ENCODE results near the gene TFIP11. TPM values are rescaled to one million over a fixed set of nuclear protein-coding genes. Genes with fewer than 3 reads are reported as not detected.

The TFIP11 gene
- total RNA-seq, 1 donor from 2014 or later, result 34.5 TPM

DNA sequence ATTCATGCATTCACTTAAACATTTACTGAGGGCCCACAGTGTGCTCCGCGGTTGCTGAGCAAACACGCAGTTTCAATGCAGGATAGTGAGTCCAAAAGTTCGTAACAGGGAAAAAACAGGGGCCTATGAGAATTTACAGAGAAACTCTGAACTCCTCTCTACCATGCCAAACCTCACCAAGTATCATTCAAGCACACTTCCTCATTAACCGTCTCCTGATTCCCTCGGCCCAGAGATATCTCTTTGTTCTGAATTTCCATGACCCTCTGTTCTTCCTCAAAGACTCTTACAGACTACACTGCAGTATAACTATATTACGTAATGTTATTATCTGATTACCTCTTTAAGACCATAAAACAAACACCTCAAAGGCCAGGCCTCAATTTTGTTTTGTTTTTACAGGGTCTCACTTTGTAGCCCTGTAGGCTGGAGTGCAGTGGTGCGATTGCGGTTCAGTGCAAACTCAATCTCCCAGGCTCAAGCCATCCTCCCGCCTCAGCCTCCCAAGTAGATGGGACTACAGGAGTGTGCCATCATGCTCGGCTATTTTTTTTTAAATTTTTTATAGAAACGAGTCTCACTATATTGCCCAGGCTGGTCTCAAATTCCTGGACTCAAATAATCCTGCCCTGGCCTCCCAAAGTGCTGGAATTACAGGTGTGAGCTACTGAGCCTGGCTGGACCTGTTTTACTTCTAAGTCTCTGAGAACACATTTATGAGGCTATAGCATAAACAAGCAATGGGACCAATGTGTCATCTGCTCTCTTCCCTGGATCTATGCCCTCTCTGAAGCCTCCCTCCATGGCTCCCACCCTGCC is 32.3 kb downstream of the TFIP11 start:
- DNase-seq (ENCODE audit: low read depth in 2 of 2), result no peak

DNA sequence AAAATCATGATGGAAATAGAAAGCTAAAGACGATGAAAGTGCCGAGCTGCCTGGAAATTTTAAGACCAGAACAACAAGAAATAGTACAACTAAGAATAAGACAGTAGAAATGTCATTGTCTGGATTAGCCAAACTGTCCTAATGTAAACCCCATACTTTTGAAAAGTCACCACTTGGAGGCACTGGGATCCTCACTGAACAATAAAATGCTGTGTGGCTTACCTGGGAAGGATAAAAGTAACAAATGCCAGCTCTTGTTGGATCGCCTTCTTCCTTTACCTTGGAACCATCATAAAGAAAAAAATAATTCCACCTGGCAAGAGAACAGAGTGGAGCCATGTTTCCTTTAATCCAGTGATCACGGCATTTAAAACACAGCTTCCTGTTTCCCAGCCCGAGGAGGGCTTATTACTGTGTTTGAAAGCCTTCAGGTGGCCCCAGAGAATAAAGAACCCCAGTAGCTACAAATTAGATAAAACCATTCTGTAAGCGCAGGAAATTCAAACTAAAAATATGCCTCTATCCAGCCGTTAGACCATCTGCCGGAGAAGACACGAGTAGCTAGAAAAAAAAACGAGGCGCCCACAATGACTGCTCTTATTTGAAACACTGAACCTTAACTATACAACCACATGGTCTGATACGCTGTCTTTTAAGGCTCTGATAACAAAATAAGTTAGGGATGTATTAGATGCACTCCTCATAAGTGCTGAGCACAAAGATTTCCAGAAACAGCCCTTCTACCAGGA is 33.1 kb downstream of the TFIP11 start:
- DNase-seq (ENCODE audit: low read depth in 2 of 2), result no peak

DNA sequence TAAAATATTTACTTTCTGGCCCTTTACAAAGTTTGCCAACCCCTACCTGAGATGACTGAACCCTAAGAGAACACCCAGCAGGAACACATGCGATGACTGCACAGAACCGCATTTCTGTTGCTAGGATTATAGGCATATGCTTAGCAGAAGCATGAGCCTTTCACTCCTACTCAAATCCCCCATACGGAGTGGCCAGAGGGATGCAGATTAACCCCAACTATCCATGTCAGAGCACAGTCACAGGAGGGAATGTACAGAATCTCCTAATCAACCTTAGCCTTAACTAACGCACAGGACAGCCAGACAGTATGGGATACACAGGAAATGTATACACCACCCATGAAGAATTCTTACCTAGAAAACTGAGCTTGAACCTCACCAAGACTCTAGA is 34.9 kb downstream of the TFIP11 start:
- DNase-seq (ENCODE audit: low read depth in 2 of 2), result no peak

DNA sequence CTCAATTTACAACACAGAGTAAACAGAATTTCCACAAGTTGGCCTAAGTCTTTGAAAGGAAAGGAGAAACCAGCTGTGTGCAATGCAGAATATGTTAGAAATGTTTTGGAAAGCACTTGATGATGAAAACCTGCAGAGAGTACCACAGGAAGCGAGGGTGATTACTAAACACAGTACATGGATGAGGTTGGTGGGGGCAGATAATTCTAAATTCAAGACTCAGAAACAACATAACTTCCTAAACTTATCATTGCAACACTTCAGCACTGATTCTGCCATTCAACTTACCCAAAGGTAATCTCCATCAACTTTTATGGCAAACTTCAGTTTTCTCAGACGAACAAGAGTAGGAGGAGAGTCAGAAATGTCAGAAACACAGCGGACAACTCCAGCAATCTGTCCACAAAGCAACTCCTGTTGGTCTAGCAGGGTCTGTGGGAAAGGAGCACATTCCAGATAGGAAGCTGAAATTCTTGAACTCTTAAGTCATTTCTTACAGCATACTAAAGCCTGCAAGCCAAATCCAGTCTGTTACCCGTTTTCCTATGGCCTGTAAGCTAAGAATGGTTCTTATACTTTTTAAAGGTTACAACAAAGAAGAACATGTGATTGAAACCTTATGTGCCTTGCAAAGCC is 35.5 kb downstream of the TFIP11 start:
- DNase-seq (ENCODE audit: low read depth in 2 of 2), result no peak

DNA sequence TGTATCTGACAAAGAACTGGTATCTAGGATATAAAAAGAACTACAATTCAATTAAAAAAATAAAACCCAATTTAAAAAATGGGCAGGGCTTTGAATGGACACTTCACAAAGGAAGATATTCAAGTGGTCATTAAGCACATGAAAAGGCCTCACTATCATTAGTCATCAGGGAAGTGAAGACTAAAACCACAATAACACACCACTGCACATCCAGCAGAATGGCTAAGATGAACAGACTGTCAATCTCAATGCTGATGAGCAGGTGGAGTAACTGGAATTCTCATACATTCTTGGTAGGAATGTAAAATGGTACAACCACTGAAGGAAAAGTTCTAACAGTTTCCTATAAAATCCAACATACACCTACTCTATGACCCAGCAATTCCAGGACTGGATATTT is 37.6 kb downstream of the TFIP11 start:
- DNase-seq (ENCODE audit: low read depth in 2 of 2), result peak in 1 of 2 donors; percentile 68

DNA sequence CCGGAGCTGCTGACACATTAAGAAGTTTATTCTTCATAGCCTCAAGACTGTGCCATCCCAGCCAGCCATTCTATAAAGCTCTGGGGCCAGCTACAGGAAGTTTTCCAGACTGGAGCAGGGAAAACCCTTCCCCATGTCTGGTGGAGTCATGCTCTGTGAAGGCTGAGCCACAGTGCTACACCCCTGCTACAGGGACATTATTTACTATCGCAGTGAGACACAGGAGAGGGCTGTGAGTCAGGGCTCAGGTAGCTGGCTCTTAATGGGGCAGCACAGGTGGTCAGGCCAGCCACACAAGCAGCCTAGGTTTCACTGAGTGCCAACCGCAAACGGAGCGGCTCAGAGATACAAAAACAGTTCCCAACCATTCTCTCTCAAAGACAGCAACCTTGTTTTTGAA is 40.8 kb downstream of the TFIP11 start:
- DNase-seq (ENCODE audit: low read depth in 2 of 2), result peak; percentile 35 to 93

DNA sequence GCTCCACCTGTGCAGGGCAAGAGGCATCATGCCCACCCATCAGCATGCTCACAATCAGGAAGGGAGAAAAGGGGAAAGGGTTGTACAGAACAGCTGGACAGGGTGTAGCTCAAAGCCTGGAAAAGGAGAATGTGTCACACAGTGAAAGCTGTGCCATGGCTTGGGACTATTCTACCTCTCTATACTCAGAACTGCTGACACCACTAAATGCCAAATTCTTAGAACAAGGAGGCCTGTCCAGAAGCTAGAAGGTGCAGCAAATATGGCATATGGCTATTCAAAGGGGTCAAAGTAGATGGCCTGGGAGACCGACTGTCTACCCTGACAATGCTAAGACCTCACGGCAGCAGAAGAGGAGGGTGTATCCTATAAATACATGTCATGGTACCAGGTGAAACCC is 41.5 kb downstream of the TFIP11 start:
- DNase-seq (ENCODE audit: low read depth in 2 of 2), result no peak

DNA sequence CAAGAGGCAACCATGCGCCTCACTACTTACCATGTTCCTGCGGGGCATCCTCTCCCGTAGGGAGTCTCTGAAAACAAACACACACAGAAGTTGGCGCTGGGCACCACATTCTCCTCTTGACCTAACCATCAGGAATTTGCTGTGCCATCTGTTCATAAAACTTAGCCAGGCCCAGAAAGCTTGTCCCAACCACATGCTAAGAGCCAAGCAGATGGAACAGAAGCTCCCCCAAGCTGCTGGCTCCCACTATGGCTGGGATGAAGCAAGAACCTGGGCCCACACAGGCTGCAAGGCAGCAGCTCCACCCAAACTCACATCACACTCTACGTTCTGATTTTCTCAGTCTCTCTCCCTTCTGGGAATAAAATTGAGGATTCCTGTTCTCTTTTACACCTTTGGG is 46.1 kb downstream of the TFIP11 start:
- DNase-seq (ENCODE audit: low read depth in 2 of 2), result no peak

DNA sequence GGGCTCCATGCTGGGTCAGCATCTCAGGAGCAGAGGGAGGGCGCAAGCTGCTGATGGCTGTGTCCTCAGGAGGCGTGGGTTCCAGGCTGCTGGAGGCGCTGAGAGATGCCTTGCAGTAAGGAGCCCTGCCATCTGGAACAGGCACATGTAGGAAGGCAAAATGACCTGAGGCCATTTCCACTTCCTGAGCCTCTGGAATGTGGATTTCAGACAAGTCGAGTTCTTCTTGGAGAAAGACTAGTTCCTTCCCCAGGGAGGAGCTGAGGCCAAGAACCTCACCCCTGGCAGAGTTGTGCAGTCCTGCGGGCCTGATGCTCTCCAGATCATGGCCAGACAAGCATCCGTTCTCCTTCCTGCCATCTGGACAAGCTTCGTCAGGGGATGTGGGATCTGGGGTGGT is 48.0 kb downstream of the TFIP11 start:
- DNase-seq (ENCODE audit: low read depth in 2 of 2), result peak in 1 of 2 donors; percentile 79

DNA sequence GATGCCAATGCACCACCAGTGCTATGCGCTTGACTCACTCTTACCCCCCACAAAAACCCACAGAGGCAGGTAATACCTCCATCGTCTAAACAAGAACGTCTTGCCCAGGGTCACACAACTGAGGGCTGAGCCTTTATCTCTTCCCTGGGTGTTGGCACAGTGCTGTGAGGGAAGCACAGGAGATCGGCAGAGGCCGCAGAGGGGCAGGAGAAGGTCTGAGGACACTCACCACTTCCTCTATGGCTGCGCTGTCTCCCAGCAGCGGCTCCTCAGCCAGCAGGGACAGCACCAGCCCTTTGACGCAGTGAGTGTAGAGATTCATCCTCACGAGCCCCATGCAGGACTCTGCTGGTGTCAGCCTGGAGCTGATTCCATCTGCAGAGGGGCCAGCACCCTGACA is 48.6 kb downstream of the TFIP11 start:
- peak in 1 of 2 donors; percentile 17 for DNase-seq (ENCODE audit: low read depth in 2 of 2)

DNA sequence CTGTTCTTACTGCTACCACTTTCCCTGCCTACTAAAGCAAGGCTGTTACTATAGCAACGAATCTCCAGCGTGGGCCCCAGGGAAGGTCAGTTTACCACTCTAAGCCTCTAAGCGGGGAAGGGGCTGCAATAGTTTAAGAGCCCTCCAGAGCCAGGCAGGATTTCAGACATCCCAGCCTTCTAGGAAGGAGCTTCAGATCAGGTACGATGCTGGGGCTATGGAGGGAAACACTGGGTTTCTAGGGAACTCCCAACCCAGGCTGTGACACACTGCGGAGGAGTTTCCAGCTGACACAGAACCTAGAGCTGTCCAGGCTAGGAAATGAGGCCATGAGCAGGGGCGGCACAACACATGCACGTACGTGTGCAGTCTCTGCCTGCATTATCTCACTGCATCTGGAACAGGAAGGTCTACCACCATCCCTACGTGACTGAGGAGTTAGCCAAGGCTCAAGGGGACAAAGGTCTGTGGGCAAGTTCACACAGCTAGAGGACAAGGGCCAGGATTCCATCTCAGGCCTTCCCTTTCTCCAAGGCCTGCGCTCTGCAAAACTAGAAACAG is 49.1 kb downstream of the TFIP11 start:
- peak in 1 of 2 donors; percentile 62 for DNase-seq (ENCODE audit: low read depth in 2 of 2)

DNA sequence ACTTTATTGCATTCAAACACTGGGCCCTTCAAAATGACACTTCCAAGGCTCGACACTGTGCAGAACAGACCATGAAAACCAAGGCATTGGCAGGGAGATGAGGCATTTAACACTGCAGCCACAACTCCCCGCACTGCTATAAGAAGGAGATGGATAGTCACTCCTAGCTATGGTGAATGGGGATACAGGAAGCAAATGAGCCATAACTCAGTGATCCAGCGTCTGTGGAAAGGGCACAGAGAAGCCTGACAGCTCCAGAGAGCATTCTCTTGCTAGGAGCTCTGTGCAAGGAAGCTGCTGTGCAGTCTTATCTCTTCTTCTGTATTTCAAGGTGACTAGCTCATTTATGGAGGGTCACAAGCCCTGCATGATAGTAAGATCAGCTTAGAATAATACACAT is 49.6 kb downstream of the TFIP11 start:
- DNase-seq (ENCODE audit: low read depth in 2 of 2), result no peak

DNA sequence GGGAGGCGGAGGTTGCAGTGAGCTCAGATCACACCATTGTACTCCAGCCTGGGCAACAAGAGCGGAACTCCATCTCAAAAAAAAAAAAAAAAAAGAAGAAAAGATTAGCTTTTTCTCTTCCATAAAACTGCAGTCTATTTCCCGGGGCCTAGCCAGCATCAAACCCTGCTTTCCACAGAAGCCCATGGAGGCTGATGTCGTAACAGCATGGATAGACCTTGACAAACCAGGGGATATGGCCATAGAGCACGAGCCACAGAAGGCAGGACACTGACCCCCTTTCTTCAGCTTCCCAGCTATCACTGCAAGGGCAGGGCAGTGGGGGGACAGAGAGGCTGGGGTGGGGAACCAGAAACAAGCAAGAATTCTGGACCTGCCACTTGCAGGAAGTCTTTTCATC is 50.2 kb downstream of the TFIP11 start:
- no peak for DNase-seq (ENCODE audit: low read depth in 2 of 2)

DNA sequence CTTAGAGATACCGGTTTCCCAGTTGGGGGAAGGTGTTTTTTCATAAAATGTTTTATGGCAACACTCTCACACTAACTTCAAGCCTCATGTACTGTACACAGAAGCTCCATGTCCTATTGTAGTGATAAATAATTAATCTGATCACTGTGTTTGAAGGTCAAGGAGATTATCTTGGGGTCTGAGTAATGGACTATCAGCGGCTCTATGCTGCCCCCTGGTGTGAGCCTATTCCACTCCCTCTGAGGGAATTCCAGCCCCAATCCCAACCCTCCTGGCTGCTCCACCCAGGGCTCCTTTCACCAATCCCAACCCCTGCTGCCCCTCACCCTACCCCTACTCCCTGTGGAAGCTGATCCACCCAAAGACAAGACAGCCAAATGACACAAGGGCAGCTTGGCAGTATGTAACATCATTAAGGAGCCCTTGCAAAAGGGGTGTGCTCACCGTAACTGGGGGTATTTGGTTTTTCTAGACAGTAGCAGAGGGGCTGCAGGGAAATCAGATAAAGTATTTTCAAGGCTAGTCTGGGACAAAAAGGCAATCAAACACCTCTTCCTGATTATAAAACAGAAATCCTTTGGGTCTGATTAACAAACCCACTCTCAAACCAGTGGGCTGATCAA is 51.0 kb downstream of the TFIP11 start:
- peak; percentile 42 to 50 for DNase-seq (ENCODE audit: low read depth in 2 of 2)

DNA sequence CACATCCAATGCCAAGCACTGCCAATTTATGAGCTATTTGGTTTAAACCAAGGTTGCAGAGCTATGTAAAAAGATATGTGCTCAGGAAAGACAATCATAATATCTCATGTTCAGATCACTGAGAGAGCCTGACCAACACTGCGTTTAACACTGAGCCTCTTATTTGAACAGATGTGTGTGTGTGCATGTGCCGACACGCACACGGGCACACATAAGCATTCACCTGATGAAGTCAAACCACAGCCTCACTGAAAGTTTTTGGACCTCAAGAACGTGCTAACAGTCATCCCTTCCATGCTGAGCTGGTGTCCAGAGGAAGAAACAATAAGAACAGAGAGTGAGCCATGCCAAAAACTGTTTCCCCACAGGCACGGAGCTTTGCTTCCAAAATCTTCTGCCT is 52.1 kb downstream of the TFIP11 start:
- no peak for DNase-seq (ENCODE audit: low read depth in 2 of 2)

DNA sequence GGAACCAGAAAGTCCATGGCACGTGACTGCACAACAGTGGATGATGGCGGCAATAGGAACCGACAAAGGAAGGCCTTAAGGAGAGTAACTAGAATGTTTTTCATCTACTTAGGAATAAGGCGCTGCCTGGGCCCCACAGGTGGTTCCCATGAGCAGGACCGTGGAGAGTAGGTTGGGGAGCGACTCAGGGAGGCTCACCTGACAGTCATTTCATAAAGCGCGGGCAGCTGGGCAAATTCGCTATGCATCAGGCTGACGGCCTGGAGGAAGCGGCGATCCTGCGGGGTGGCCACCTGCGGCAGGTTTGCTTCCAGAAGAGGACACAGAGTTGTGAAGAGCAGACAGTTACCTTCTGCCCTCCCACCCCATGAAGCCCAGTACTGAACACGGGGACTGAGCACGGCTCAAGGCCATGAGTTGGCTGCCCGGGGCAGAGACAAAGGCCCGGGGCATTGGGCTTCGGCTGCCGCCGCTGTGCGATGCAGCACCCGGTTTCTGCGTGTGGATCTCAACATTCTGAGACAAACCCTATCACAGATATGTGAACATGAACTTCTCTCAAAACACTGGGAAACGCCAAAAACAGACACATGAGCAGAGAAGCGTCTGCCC is 54.5 kb downstream of the TFIP11 start:
- no peak for DNase-seq (ENCODE audit: low read depth in 2 of 2)

DNA sequence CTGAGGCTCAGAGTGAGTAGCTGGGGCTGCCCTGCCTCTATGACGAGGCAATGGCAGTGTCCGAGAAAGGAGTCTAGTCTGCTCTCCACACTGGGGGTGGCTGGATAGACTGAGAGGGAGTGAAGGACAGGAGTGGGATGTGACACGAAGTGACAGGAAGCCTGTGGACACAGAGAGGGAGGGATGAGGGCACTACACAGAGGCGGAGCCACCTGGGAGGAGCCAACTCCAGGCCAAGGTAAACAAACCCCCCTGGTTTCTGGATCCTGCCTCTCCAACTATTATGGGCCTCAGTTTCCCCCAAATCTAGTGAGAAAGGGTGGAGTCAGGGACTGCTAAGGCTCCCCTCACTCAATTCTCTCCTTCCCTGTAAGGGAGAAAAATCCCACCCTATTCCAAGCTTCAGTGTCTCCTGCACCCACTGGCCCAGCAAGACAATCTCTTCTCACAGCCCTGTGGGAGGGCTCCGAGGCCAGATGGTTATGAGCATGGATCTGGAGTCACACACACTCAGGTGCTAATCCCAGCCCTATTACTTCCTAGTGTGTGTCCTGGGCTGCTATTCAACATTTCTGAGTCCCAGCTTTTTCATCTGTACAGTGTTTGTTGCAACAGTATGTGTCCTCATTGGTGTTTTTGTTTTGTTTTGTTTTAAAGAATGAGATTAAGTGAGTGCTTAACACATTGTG is 58.3 kb downstream of the TFIP11 start:
- DNase-seq (ENCODE audit: low read depth in 2 of 2), result no peak

DNA sequence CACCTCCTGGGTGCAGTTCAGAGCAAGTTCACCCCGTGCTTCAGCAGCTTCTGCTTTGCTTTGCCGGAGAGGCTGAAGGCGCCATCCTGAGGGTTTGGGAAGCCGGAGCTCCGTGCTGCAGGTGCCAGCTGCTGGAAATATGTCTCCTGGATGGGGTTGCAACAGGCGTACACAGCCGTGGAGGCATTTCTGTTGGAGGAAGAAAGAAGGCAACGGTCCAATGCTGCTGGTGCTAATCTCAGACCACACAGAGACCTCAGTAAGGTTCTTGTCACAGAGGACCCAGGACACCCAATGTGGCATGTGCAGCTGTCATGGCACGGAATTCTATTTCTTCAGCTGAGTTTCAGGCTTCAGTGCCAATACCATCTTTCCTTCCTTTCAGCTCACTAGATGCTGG is 59.1 kb downstream of the TFIP11 start:
- no peak for DNase-seq (ENCODE audit: low read depth in 2 of 2)

DNA sequence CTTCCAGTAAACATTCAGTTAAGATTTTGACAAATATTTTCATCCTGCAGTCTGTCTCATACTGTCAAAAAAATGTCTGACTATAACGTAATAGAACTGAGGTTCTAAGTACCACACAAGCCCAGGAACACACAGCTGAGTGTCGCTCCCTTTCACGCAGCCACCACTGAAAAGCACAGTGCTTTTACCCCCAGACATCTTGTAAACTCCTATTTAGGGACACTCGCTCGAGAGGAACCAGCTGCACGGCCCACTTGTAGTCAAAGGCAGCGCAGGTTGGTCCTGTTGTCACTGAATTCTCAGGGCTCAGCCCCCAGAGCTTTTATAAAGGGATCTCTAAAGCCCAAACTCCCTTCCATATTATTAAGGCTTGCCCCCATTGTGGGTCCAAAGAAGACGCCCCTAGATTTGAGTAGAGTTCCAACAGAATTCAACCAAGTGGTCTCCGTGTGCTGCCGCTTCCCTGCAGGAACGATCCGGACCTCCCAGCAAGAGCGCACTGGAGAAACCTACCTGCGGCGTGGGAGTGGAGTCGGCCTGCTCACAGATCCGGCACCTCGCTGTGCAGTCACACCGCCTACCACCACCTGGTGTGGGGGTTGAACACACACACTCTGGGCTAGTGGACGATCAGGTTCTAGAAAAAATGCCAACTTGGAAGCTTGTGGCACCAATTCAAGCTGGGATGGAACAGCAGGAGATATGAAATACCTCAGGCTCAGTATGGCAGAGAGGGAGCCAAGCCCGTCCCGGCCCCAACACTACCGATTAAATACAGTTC is 59.8 kb downstream of the TFIP11 start:
- no peak for DNase-seq (ENCODE audit: low read depth in 2 of 2)

All from lung microvascular endothelial cell (primary cell).